H1 (cell line): Measurements from ENCODE around the gene PTPRC. TPM values are rescaled to one million over a fixed set of nuclear protein-coding genes. Genes with fewer than 3 reads are reported as not detected.

Experiments
- CTCF ChIA-PET: fragments of 300-600 bp; sonication (Branson Sonifier 250); formaldehyde crosslinking; loops from one replicate; lab custom pipeline; 2021; ENCODE audit not compliant: partially characterized antibody; lab: Charles Lee
- POLR2A ChIA-PET: fragments of 300-600 bp; sonication (Branson Sonifier 250); formaldehyde crosslinking; loops from one replicate; lab custom pipeline; 2021; ENCODE audit warnings: inconsistent platforms; ENCODE audit not compliant: partially characterized antibody; lab: Charles Lee
- DNase-seq, 2 experiments: peaks; one replicate each; pipeline versions ENCODE4 v3.0.0 to v3.0.0-alpha.2; 2010 to 2022; ENCODE audit warnings: low spot score in 2 of 2, low read depth in 1 of 2, mixed read lengths in 1 of 2
- FAIRE-seq: peaks from 2 replicates; lab custom pipeline; 2011; peaks lifted over from hg19 to GRCh38; lab: Jason Lieb, UNC
- H2AFZ ChIP-seq: 2 replicates; pipeline ENCODE4 v1.8.1; 2012; ENCODE audit warnings: low read length, inconsistent platforms
- H2AK5ac ChIP-seq: 2 replicates; pipeline ENCODE4 v1.6.1; 2013; ENCODE audit warnings: low read depth, low read length
- H2BK120ac ChIP-seq: replicated peaks from 2 replicates; pipeline ENCODE3; 2013; ENCODE audit warnings: low read depth, low read length, inconsistent platforms
- H2BK12ac ChIP-seq: 2 replicates; pipeline ENCODE4 v1.6.1; 2013; ENCODE audit warnings: low read depth, low read length
- H2BK15ac ChIP-seq: 2 replicates; pipeline ENCODE4 v1.6.1; 2013; ENCODE audit warnings: low read length
- H2BK20ac ChIP-seq: 2 replicates; pipeline ENCODE4 v1.6.1; 2013; ENCODE audit warnings: low read length
- H2BK5ac ChIP-seq: 2 replicates; pipeline ENCODE4 v1.6.1; 2013; ENCODE audit warnings: low read depth, low read length
- H3K14ac ChIP-seq: 2 replicates; pipeline ENCODE4 v1.6.1; 2013; ENCODE audit warnings: inconsistent platforms; ENCODE audit not compliant: insufficient read length
- H3K18ac ChIP-seq: 2 replicates; pipeline ENCODE4 v1.6.1; 2013; ENCODE audit warnings: low read length; ENCODE audit errors: extremely low read depth
- H3K23ac ChIP-seq: 2 replicates; pipeline ENCODE4 v1.6.1; 2013; ENCODE audit warnings: inconsistent platforms; ENCODE audit not compliant: insufficient read length
- H3K23me2 ChIP-seq: 2 replicates; pipeline ENCODE4 v1.6.1; 2013; ENCODE audit warnings: low read depth, low read length
- H3K27ac ChIP-seq: 2 replicates; pipeline ENCODE4 v1.6.1; 2011; ENCODE audit warnings: low read depth, low read length, inconsistent platforms
- H3K27me3 ChIP-seq, 4 experiments: replicated peaks in 1 of 4; 1 replicate in 1 of 4; 2 replicates in 3 of 4; pipeline versions ENCODE4 v1.6.1 to v1.8.1; 2011 to 2013; ENCODE audit warnings: low read length in 3 of 4, mild to moderate bottlenecking in 3 of 4, inconsistent platforms in 2 of 4, mixed read lengths in 2 of 4, moderate library complexity in 1 of 4; ENCODE audit not compliant: control insufficient read depth in 3 of 4, insufficient read depth in 3 of 4; ENCODE audit errors: extremely low read depth in 1 of 4
- H3K36me3 ChIP-seq, 4 experiments: 2 replicates each; pipeline versions ENCODE4 v1.6.1 to v1.8.1; 2011 to 2013; ENCODE audit warnings: mild to moderate bottlenecking in 4 of 4, low read length in 3 of 4, moderate library complexity in 2 of 4, control low read depth in 1 of 4, inconsistent platforms in 1 of 4; ENCODE audit not compliant: insufficient read depth in 4 of 4, control insufficient read depth in 2 of 4
- H3K4ac ChIP-seq: replicated peaks from 2 replicates; pipeline ENCODE3; 2013; ENCODE audit warnings: low read length, low read depth, mixed read lengths, inconsistent platforms; ENCODE audit not compliant: insufficient read length
- H3K4me1 ChIP-seq, 4 experiments: replicated peaks in 1 of 4; 1 replicate in 1 of 4; 2 replicates in 3 of 4; pipeline versions ENCODE4 v1.6.1 to v1.8.1; 2011 to 2013; ENCODE audit warnings: low read length in 3 of 4, inconsistent platforms in 2 of 4, mixed read lengths in 1 of 4; ENCODE audit not compliant: insufficient read depth in 4 of 4, control insufficient read depth in 3 of 4
- H3K4me2 ChIP-seq, 2 experiments: 2 replicates each; pipeline versions ENCODE4 v1.6.1 to v1.8.1; 2011 to 2013; ENCODE audit warnings: low read depth in 2 of 2, low read length in 2 of 2, control low read depth in 1 of 2, inconsistent platforms in 1 of 2, mild to moderate bottlenecking in 1 of 2; ENCODE audit not compliant: insufficient read depth in 1 of 2
- H3K4me3 ChIP-seq, 4 experiments: fragments of 200-600, 300-600 bp in 1 of 4; sonication (generic), shearing (Covaris generic), sonication (Bioruptor Twin) in 1 of 4; 2 replicates each; pipeline versions ENCODE4 v1.5.1 to v1.8.1; 2011 to 2016; ENCODE audit warnings: low read length in 4 of 4, low read depth in 3 of 4, control low read depth in 2 of 4, inconsistent platforms in 2 of 4, mild to moderate bottlenecking in 2 of 4, mixed read lengths in 1 of 4, moderate library complexity in 1 of 4; ENCODE audit not compliant: insufficient read depth in 2 of 4; ENCODE audit errors: extremely low read depth in 1 of 4
- H3K56ac ChIP-seq: replicated peaks from 2 replicates; pipeline ENCODE3; 2013; ENCODE audit warnings: low read depth, mild to moderate bottlenecking, mixed read lengths, low read length, inconsistent platforms; ENCODE audit not compliant: insufficient read length
- H3K79me1 ChIP-seq: 2 replicates; pipeline ENCODE4 v1.6.1; 2013; ENCODE audit warnings: low read depth, low read length, control low read depth
- H3K79me2 ChIP-seq, 2 experiments: 2 replicates each; pipeline versions ENCODE4 v1.6.1 to v1.8.1; 2012 to 2013; ENCODE audit warnings: low read length in 2 of 2, mild to moderate bottlenecking in 2 of 2, inconsistent platforms in 1 of 2; ENCODE audit not compliant: insufficient read depth in 2 of 2, control insufficient read depth in 1 of 2
- H3K9ac ChIP-seq, 4 experiments: replicated peaks in 1 of 4; 1 replicate in 1 of 4; 2 replicates in 3 of 4; pipeline versions ENCODE4 v1.6.1 to v1.8.1; 2011 to 2013; ENCODE audit warnings: low read depth in 3 of 4, low read length in 3 of 4, control low read depth in 2 of 4, mild to moderate bottlenecking in 2 of 4, moderate library complexity in 2 of 4, inconsistent platforms in 1 of 4; ENCODE audit errors: extremely low read depth in 1 of 4
- H3K9me3 ChIP-seq, 2 experiments: 2 replicates each; pipeline versions ENCODE4 v1.6.1 to v1.8.1; 2012 to 2013; ENCODE audit warnings: mild to moderate bottlenecking in 2 of 2, moderate library complexity in 2 of 2, control low read depth in 1 of 2, inconsistent platforms in 1 of 2, low read depth in 1 of 2, low read length in 1 of 2, mixed read lengths in 1 of 2; ENCODE audit not compliant: insufficient read depth in 2 of 2
- H4K20me1 ChIP-seq, 2 experiments: replicated peaks in 1 of 2; 2 replicates each; pipeline versions ENCODE3 to v1.8.1; 2011 to 2013; ENCODE audit warnings: inconsistent platforms in 2 of 2, low read length in 2 of 2, mild to moderate bottlenecking in 1 of 2; ENCODE audit not compliant: insufficient read depth in 2 of 2, control insufficient read depth in 1 of 2
- H4K5ac ChIP-seq: 2 replicates; pipeline ENCODE4 v1.6.1; 2013; ENCODE audit warnings: low read length, low read depth, mixed read lengths, inconsistent platforms; ENCODE audit not compliant: insufficient read length
- H4K8ac ChIP-seq: 2 replicates; pipeline ENCODE4 v1.8.0; 2013; ENCODE audit warnings: mild to moderate bottlenecking, moderate library complexity, low read length, inconsistent platforms; ENCODE audit not compliant: insufficient read depth; ENCODE audit errors: extremely low read depth
- H4K91ac ChIP-seq: replicated peaks from 2 replicates; pipeline ENCODE3; 2013; ENCODE audit warnings: low read length, mixed read lengths, inconsistent platforms; ENCODE audit not compliant: insufficient read length
- CHD1 ChIP-seq: IDR thresholded peaks from 2 replicates; pipeline ENCODE4 v1.6.1; 2012; ENCODE audit warnings: low read depth, low read length, improper control_type of control experiment
- KDM1A ChIP-seq: fragments of 200-600, 300-600 bp; sonication (generic); IDR thresholded peaks from 2 replicates; pipeline ENCODE4 v1.7.1; 2016; ENCODE audit warnings: mild to moderate bottlenecking, low read length, borderline replicate concordance
- WGBS, 2 experiments: shearing (Covaris generic) in 1 of 2; methylation state at CpG; one replicate each; pipeline versions ENCODE4 v1.1.6 to v1.1.7; 2013 to 2015; ENCODE audit warnings: low lambda C conversion rate in 2 of 2, mixed read lengths in 2 of 2, inconsistent platforms in 1 of 2, low coverage in 1 of 2, missing lambda C conversion rate in 1 of 2; ENCODE audit not compliant: insufficient replicate concordance in 2 of 2, insufficient coverage in 1 of 2, insufficient read length in 1 of 2; ENCODE audit errors: extremely low coverage in 1 of 2, missing lambda C conversion rate in 1 of 2; 5-methylcytosine and 5-hydroxymethylcytosine counted together
- polyA plus RNA-seq, 7 experiments: library from polyadenylated mRNA; depleted of rRNA in 3 of 7; stranded (reverse) in 5 of 7; unstranded in 2 of 7; fragments of >200 nt in 5 of 7; fragments of 200-250 nt in 2 of 7; gene quantifications; 1 replicate in 5 of 7; 2 replicates in 1 of 7; 4 replicates in 1 of 7; pipeline versions ENCODE4 v1.2.1 to v1.2.3, GENCODE V29; 2011 to 2013; ENCODE audit warnings: missing spikeins in 2 of 7, mixed read lengths in 2 of 7
- total RNA-seq: library from RNA; stranded (reverse); fragmentation: NEBNext Ultra II Directional; extraction: Animal tissue kit (Norgen Biotek cat#: 25700); gene quantifications from 2 replicates; pipeline ENCODE4 v1.2.1, GENCODE V29; 2021

Gene PTPRC
- total and polyA plus RNA-seq, 2 of the 8 experiments (the other 6 are each of a cell fraction or from before 2014, with no cell fraction given), result 0.05 TPM; not detected in 1

- Histone ChIP-seq H3K36me3 (no peaks in the 10 kb centered on the region), H3K4me1 (no peaks in the 10 kb centered on the region), H3K79me1 (no peaks in the 10 kb centered on the region), H4K20me1 (no peaks in the 10 kb centered on the region), H2BK120ac (no peak overlapping the region), H3K14ac (no peak overlapping the region), H2BK15ac (no peak overlapping the region), H2BK5ac (no peak overlapping the region), H3K18ac (no peak overlapping the region), H3K9me3 (no peaks in the 10 kb centered on the region), H2AFZ (no peak overlapping the region), H3K4me3 (no peak overlapping the region), H3K9ac (no peak overlapping the region), H3K56ac (no peak overlapping the region), H4K5ac (no peak overlapping the region), H3K23me2 (no peaks in the 10 kb centered on the region), H2BK12ac (no peak overlapping the region), H2AK5ac (no peak overlapping the region), H3K4me2 (no peak overlapping the region), H4K91ac (no peak overlapping the region), H3K79me2 (no peaks in the 10 kb centered on the region), H3K27ac (no peak overlapping the region), H3K27me3 (no peaks in the 10 kb centered on the region), H2BK20ac (no peak overlapping the region), H4K8ac (no peak overlapping the region), H3K23ac (no peak overlapping the region), H3K4ac (no peak overlapping the region)
- ChIA-PET POLR2A (no interaction called here), CTCF (interaction anchor here (0.6 kb wide), 1 partner anchor 63 kb away, joined by 3 read pairs; no protein-coding TSS in a partner anchor)
- DNase-seq, result no peak
- 100% methylated on average over 1 of the region's 1 CpG; no CpG with 5 or more reads in 1 of the 2 experiments for WGBS, 2 experiments
- no peak for FAIRE-seq
- TF ChIP-seq CHD1 (no peak), KDM1A (no peak)
These were observed 863 bp upstream of the PTPRC start for GRCh38 chr1:198637916-198638437.
